Body of pancreas (tissue), 4 donors: ENCODE results near the gene PDIA4.

Experiments used
- CTCF ChIP-seq, 7 experiments: fragments of 450-650 bp in 4 of 7; fragments of 200-600 bp in 3 of 7; sonication (generic) in 3 of 7; IDR thresholded peaks; one replicate each; pipeline ENCODE4 v1.5.1; 2016 to 2019; ENCODE audit warnings: antibody characterized with exemption in 7 of 7
- POLR2A ChIP-seq, 3 donors: fragments of 450-650 bp; IDR thresholded peaks; one replicate each; pipeline ENCODE4 v1.6.1; 2016; ENCODE audit warnings: antibody characterized with exemption in 3 of 3, mild to moderate bottlenecking in 2 of 3

GRCh38 chr7:149000961-149001360 is 27.3 kb downstream of the PDIA4 start:
- TF ChIP-seq POLR2A (IDR thresholded peaks at IDR 0.05) (no peak), CTCF (IDR thresholded peaks at IDR 0.05) (no peak)
